CD14-positive monocyte (primary cell): Measurements from ENCODE around the gene OR13A1. TPM values are rescaled to one million over a fixed set of nuclear protein-coding genes. Genes with fewer than 3 reads are reported as not detected.

ENCODE experiments used
- DNase-seq, 3 donors: peaks; one replicate each; pipeline ENCODE4 v3.0.0-alpha.2; 2011 to 2022
- H2AFZ ChIP-seq: 2 replicates; pipeline ENCODE4 v1.6.0; 2012; ENCODE audit warnings: mild to moderate bottlenecking, low read depth, low read length, inconsistent platforms; ENCODE audit not compliant: insufficient read depth, poor library complexity, severe bottlenecking
- H3K27ac ChIP-seq, 2 donors: 1 replicate in 1 of 2; 2 replicates in 1 of 2; pipeline ENCODE4 v1.5.1; 2012 to 2013; ENCODE audit warnings: low read length in 2 of 2, control low read depth in 1 of 2, inconsistent platforms in 1 of 2, low read depth in 1 of 2, mild to moderate bottlenecking in 1 of 2
- H3K27me3 ChIP-seq, 2 donors: one replicate each; pipeline versions ENCODE4 v1.6.0 to v1.6.1; 2011 to 2013; ENCODE audit warnings: low read length in 2 of 2; ENCODE audit not compliant: control insufficient read depth in 2 of 2, insufficient read depth in 2 of 2
- H3K36me3 ChIP-seq, 2 donors: replicated peaks in 1 of 2; 1 replicate in 1 of 2; 2 replicates in 1 of 2; pipeline versions ENCODE4 v1.5.1 to v1.6.1; 2012 to 2013; ENCODE audit warnings: low read length in 2 of 2, control low read depth in 1 of 2, inconsistent platforms in 1 of 2, mild to moderate bottlenecking in 1 of 2; ENCODE audit not compliant: insufficient read depth in 2 of 2, control insufficient read depth in 1 of 2
- H3K4me1 ChIP-seq, 2 donors: 1 replicate in 1 of 2; 2 replicates in 1 of 2; pipeline versions ENCODE4 v1.5.1 to v1.6.1; 2012 to 2013; ENCODE audit warnings: low read length in 2 of 2, control low read depth in 1 of 2, inconsistent platforms in 1 of 2, mild to moderate bottlenecking in 1 of 2, moderate library complexity in 1 of 2; ENCODE audit not compliant: insufficient read depth in 2 of 2, control insufficient read depth in 1 of 2
- H3K4me2 ChIP-seq: replicated peaks from 2 replicates; pipeline ENCODE3; 2012; ENCODE audit warnings: low read length, moderate library complexity, mild to moderate bottlenecking; ENCODE audit not compliant: poor library complexity, severe bottlenecking; ENCODE audit errors: extremely low read depth
- H3K4me3 ChIP-seq, 3 experiments: fragments of 200-600 bp in 1 of 3; sonication (generic) in 1 of 3; replicated peaks in 1 of 3; 1 replicate in 2 of 3; 2 replicates in 1 of 3; pipeline ENCODE4 v1.5.1; 2011 to 2013; ENCODE audit warnings: low read length in 3 of 3, mild to moderate bottlenecking in 3 of 3, control low read depth in 2 of 3, low read depth in 2 of 3, inconsistent platforms in 1 of 3, moderate library complexity in 1 of 3
- H3K79me2 ChIP-seq: 2 replicates; pipeline ENCODE4 v1.6.0; 2012; ENCODE audit warnings: mild to moderate bottlenecking, control low read depth, inconsistent platforms, low read length, moderate library complexity; ENCODE audit not compliant: insufficient read depth
- H3K9ac ChIP-seq: 2 replicates; pipeline ENCODE4 v1.6.0; 2017; ENCODE audit warnings: low read length, mild to moderate bottlenecking; ENCODE audit not compliant: insufficient read depth, poor library complexity, severe bottlenecking
- H3K9me3 ChIP-seq, 2 donors: replicated peaks in 1 of 2; 1 replicate in 1 of 2; 2 replicates in 1 of 2; pipeline versions ENCODE4 v1.5.1 to v1.6.1; 2012 to 2013; ENCODE audit warnings: low read length in 2 of 2, control low read depth in 1 of 2; ENCODE audit not compliant: control insufficient read depth in 1 of 2, insufficient read depth in 1 of 2
- H4K20me1 ChIP-seq: 2 replicates; pipeline ENCODE4 v1.6.0; 2012; ENCODE audit warnings: mild to moderate bottlenecking, low read length, control low read depth, moderate library complexity; ENCODE audit not compliant: insufficient read depth
- H3K27ac Mint-ChIP-seq, 7 donors: one replicate each; pipeline ENCODE4 v1.8.0; 2020; ENCODE audit warnings: mild to moderate bottlenecking in 7 of 7, mixed read lengths in 7 of 7, moderate library complexity in 6 of 7, inconsistent platforms in 2 of 7
- H3K27me3 Mint-ChIP-seq, 3 donors: one replicate each; pipeline ENCODE4 v1.8.0; 2021 to 2022; ENCODE audit warnings: low read depth in 3 of 3, mild to moderate bottlenecking in 3 of 3, mixed read lengths in 3 of 3, moderate library complexity in 3 of 3, inconsistent platforms in 1 of 3
- H3K36me3 Mint-ChIP-seq, 2 donors: one replicate each; pipeline ENCODE4 v1.8.0; 2020; ENCODE audit warnings: mixed read lengths in 2 of 2, inconsistent platforms in 1 of 2, mild to moderate bottlenecking in 1 of 2
- H3K4me1 Mint-ChIP-seq: one replicate; pipeline ENCODE4 v1.8.0; 2020; ENCODE audit warnings: mild to moderate bottlenecking, mixed read lengths
- H3K4me3 Mint-ChIP-seq, 2 donors: one replicate each; pipeline ENCODE4 v1.8.0; 2020; ENCODE audit warnings: mild to moderate bottlenecking in 2 of 2, mixed read lengths in 2 of 2, moderate library complexity in 1 of 2
- H3K9me3 Mint-ChIP-seq, 7 donors: one replicate each; pipeline ENCODE4 v1.8.0; 2020 to 2022; ENCODE audit warnings: mixed read lengths in 7 of 7, mild to moderate bottlenecking in 6 of 7, moderate library complexity in 6 of 7, inconsistent platforms in 2 of 7
- WGBS: methylation state at CpG from one replicate; pipeline ENCODE4 v1.1.5; 2013; ENCODE audit warnings: missing lambda C conversion rate; ENCODE audit not compliant: insufficient coverage; 5-methylcytosine and 5-hydroxymethylcytosine counted together
- intact Hi-C, 2 donors: fragments of 100-400 bp; cut with micrococcal nuclease; formaldehyde crosslinking; loops; one replicate each; pipeline versions ENCODE4 v1.15.0 to v1.15.1; 2023
- polyA plus RNA-seq, 3 donors: library from polyadenylated mRNA; depleted of rRNA in 1 of 3; unstranded in 2 of 3; stranded (reverse) in 1 of 3; fragments of 300-500 nt in 2 of 3; fragments of >200 nt in 1 of 3; fragmentation: Illumina TruSeq in 2 of 3; gene quantifications; 1 replicate in 2 of 3; 2 replicates in 1 of 3; pipeline ENCODE4 v1.2.3, GENCODE V29; 2012 to 2021
- TF ChIP-seq, protein P1 (sequence below): fragments of 200-600 bp; IDR thresholded peaks from one replicate; pipeline ENCODE4 v1.8.0; 2022; ENCODE audit warnings: antibody characterized with exemption, mild to moderate bottlenecking

Gene OR13A1
- polyA plus RNA-seq, 3 donors, result 0.08 to 0.14 TPM; not detected in 1

- H3K4me3 ChIP-seq, result no peak overlapping the region
- H3K4me3 Mint-ChIP-seq, result no peak overlapping the region
- no peaks in the 10 kb centered on the region for H3K36me3 Mint-ChIP-seq
- no peaks in the 10 kb centered on the region for H3K27me3 ChIP-seq
- no peak for DNase-seq
- H3K9me3 ChIP-seq, result no peaks in the 10 kb centered on the region
- H3K4me1 ChIP-seq, result no peaks in the 10 kb centered on the region
- H3K9ac ChIP-seq, result no peak overlapping the region
- H2AFZ ChIP-seq, result no peak overlapping the region
- H3K27me3 Mint-ChIP-seq, result peaks cover 0 to 3% (median 2%) of the 10 kb centered on the region in 3 donors
- no peak overlapping the region for H3K27ac Mint-ChIP-seq
- no peak overlapping the region for H3K4me2 ChIP-seq
- no CpG with 5 or more reads among the region's 3 CpGs for WGBS
- H4K20me1 ChIP-seq, result no peaks in the 10 kb centered on the region
- H3K36me3 ChIP-seq, result no peaks in the 10 kb centered on the region
- intact Hi-C loops, result no loop called here
- TF ChIP-seq, protein P1, sequence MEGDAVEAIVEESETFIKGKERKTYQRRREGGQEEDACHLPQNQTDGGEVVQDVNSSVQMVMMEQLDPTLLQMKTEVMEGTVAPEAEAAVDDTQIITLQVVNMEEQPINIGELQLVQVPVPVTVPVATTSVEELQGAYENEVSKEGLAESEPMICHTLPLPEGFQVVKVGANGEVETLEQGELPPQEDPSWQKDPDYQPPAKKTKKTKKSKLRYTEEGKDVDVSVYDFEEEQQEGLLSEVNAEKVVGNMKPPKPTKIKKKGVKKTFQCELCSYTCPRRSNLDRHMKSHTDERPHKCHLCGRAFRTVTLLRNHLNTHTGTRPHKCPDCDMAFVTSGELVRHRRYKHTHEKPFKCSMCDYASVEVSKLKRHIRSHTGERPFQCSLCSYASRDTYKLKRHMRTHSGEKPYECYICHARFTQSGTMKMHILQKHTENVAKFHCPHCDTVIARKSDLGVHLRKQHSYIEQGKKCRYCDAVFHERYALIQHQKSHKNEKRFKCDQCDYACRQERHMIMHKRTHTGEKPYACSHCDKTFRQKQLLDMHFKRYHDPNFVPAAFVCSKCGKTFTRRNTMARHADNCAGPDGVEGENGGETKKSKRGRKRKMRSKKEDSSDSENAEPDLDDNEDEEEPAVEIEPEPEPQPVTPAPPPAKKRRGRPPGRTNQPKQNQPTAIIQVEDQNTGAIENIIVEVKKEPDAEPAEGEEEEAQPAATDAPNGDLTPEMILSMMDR, result no peak
- peaks cover 6% of the 10 kb centered on the region for H3K4me1 Mint-ChIP-seq
- H3K27ac ChIP-seq, result no peak overlapping the region
- H3K79me2 ChIP-seq, result no peaks in the 10 kb centered on the region
- peaks cover 0 to 14% (median 9%) of the 10 kb centered on the region in 7 donors for H3K9me3 Mint-ChIP-seq
Measured at GRCh38 chr10:45313264-45313873, 2.0 kb downstream of the OR13A1 start.

DNA sequence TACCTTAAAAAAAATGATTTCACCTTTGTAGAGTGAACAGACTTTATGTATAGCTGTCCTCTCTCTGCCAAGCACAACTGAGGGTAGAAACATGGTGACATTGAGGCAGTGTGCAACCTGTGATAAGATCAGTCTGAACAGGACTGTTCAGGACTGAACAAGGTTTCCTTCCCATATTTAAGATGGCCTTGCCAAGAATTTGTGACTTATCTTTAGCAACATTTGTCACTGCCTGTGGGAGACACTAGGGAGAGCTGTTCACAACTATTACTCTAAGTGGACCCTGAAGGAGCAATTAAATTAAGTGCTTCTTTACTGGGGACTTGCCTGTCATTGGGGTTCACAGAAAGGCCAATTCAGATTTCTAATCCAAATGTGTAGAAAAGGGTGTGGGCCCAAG lies 6.7 kb downstream of the OR13A1 start:
- Mint-ChIP-seq H3K4me3 (no peak overlapping the region), H3K27me3 (peaks cover 2 to 4% (median 3%) of the 10 kb centered on the region in 3 donors), H3K27ac (no peak overlapping the region), H3K9me3 (peaks cover 0 to 14% (median 9%) of the 10 kb centered on the region in 7 donors), H3K36me3 (no peaks in the 10 kb centered on the region), H3K4me1 (peaks cover 6% of the 10 kb centered on the region)
- Histone ChIP-seq H3K4me3 (no peak overlapping the region), H3K9ac (no peak overlapping the region), H3K36me3 (no peaks in the 10 kb centered on the region), H4K20me1 (no peaks in the 10 kb centered on the region), H3K4me1 (no peaks in the 10 kb centered on the region), H2AFZ (no peak overlapping the region), H3K79me2 (no peaks in the 10 kb centered on the region), H3K27me3 (no peaks in the 10 kb centered on the region), H3K27ac (no peak overlapping the region), H3K4me2 (no peak overlapping the region), H3K9me3 (no peaks in the 10 kb centered on the region)
- TF ChIP-seq, protein P1, result peak; percentile 44
- DNase-seq, result peak; percentile 15 to 40 (median 18)
- intact Hi-C loops, result no loop called here
